Osteoblast (primary cell): ENCODE measurements around the gene NEDD8. TPM values are rescaled to one million over a fixed set of nuclear protein-coding genes. Genes with fewer than 3 reads are reported as not detected.

Experiments used
- DNase-seq: peaks from one replicate; pipeline ENCODE4 v3.0.0; 2011; ENCODE audit warnings: low spot score, mixed read lengths; ENCODE audit not compliant: insufficient read length; ENCODE audit errors: missing footprints
- H2AFZ ChIP-seq: 2 replicates; pipeline ENCODE4 v1.6.0; 2011; ENCODE audit warnings: mild to moderate bottlenecking, low read length
- H3K27ac ChIP-seq: 2 replicates; pipeline ENCODE4 v1.5.1; 2011; ENCODE audit warnings: mild to moderate bottlenecking, low read depth, low read length, moderate library complexity
- H3K27me3 ChIP-seq: 2 replicates; pipeline ENCODE4 v1.6.0; 2012; ENCODE audit warnings: mild to moderate bottlenecking, control low read depth, inconsistent platforms, low read length, moderate library complexity; ENCODE audit not compliant: insufficient read depth
- H3K36me3 ChIP-seq: 2 replicates; pipeline ENCODE4 v1.5.1; 2011; ENCODE audit warnings: mild to moderate bottlenecking, low read length, control low read depth, moderate library complexity; ENCODE audit not compliant: insufficient read depth
- H3K4me1 ChIP-seq: 2 replicates; pipeline ENCODE4 v1.5.1; 2011; ENCODE audit warnings: mild to moderate bottlenecking, low read length, control low read depth, moderate library complexity; ENCODE audit not compliant: insufficient read depth
- H3K4me2 ChIP-seq: 2 replicates; pipeline ENCODE4 v1.6.0; 2011; ENCODE audit warnings: mild to moderate bottlenecking, low read length; ENCODE audit not compliant: insufficient read depth
- H3K4me3 ChIP-seq: fragments of 200-600 bp; sonication (generic); 3 replicates; pipeline ENCODE4 v1.5.1; 2012; ENCODE audit warnings: mild to moderate bottlenecking, low read length, inconsistent platforms; ENCODE audit not compliant: insufficient read depth
- H3K79me2 ChIP-seq: 2 replicates; pipeline ENCODE4 v1.6.0; 2012; ENCODE audit warnings: mild to moderate bottlenecking, low read length, control low read depth, inconsistent platforms; ENCODE audit not compliant: insufficient read depth
- H3K9me3 ChIP-seq: 2 replicates; pipeline ENCODE4 v1.5.1; 2011; ENCODE audit warnings: low read depth, low read length, control low read depth
- H4K20me1 ChIP-seq: 2 replicates; pipeline ENCODE4 v1.6.0; 2012; ENCODE audit warnings: mild to moderate bottlenecking, low read length, control low read depth; ENCODE audit not compliant: insufficient read depth
- CTCF ChIP-seq: IDR thresholded peaks from 2 replicates; pipeline ENCODE4 v1.5.1; 2011; ENCODE audit warnings: mild to moderate bottlenecking, low read depth, low read length, moderate library complexity; ENCODE audit errors: extremely low read depth
- small RNA-seq: library from RNA; depleted of rRNA; stranded (forward); fragments of <200 nt; gene quantifications from one replicate; pipeline ENCODE3, GENCODE V24; 2012
- total RNA-seq: library from RNA; depleted of rRNA; stranded (reverse); fragments of >200 nt; gene quantifications from 2 replicates; pipeline ENCODE4 v1.2.3, GENCODE V29; 2012

The NEDD8 gene
- total RNA-seq, 1 donor: 69.1 TPM

- Histone ChIP-seq H4K20me1 (no peaks in the 10 kb centered on the region), H3K4me2 (no peak overlapping the region), H3K36me3 (peaks cover 27% of the 10 kb centered on the region), H3K4me3 (no peak overlapping the region), H3K4me1 (no peaks in the 10 kb centered on the region), H3K9me3 (no peaks in the 10 kb centered on the region), H3K27me3 (no peaks in the 10 kb centered on the region), H3K79me2 (no peaks in the 10 kb centered on the region), H2AFZ (no peak overlapping the region), H3K27ac (no peak overlapping the region)
- DNase-seq: no peak
- no peak for TF ChIP-seq CTCF
Observed at GRCh38 chr14:24172261-24172860, 59.8 kb downstream of the NEDD8 start.

GRCh38 chr14:24171422-24172260, 60.5 kb downstream of the NEDD8 start, which contains the start of gene REC8:
Gene REC8 (plus strand): TSS chr14:24172080. CDS start chr14:24172553, 473 bp downstream.
- Histone ChIP-seq H3K36me3 (peaks cover 25% of the 10 kb centered on the region), H4K20me1 (no peaks in the 10 kb centered on the region), H3K4me2 (no peak within 1 kb of the TSS), H3K4me1 (no peaks in the 10 kb centered on the region), H3K9me3 (no peaks in the 10 kb centered on the region), H2AFZ (no peak within 1 kb of the TSS), H3K27ac (no peak within 1 kb of the TSS), H3K4me3 (no peak within 1 kb of the TSS), H3K79me2 (no peaks in the 10 kb centered on the region), H3K27me3 (no peaks in the 10 kb centered on the region)
- DNase-seq: no peak
- TF ChIP-seq CTCF: no peak

- Histone ChIP-seq H3K27me3 (no peaks in the 10 kb centered on the region), H4K20me1 (peaks cover 3% of the 10 kb centered on the region), H3K27ac (no peak overlapping the region), H3K9me3 (no peaks in the 10 kb centered on the region), H3K4me1 (no peaks in the 10 kb centered on the region), H2AFZ (no peak overlapping the region), H3K36me3 (peaks cover 63% of the 10 kb centered on the region), H3K4me3 (no peak overlapping the region), H3K4me2 (no peak overlapping the region), H3K79me2 (peaks cover 9% of the 10 kb centered on the region)
- TF ChIP-seq CTCF: no peak
- DNase-seq: no peak
Observed at GRCh38 chr14:24167469-24168114, 64.6 kb downstream of the NEDD8 start.

Small RNAs within 50 kb of the gene (small RNA-seq; reads per million reads assigned to genes)
- gene AL136295.4 (not detected), gene CHMP4A (not detected), gene IPO4 (not detected), gene MDP1 (not detected)

Other genes starting within 250 kb of the NEDD8 start
- 9.0 and 9.7 TPM in 2 replicates for gene DHRS4L2, start 243.4 kb downstream of the NEDD8 start, total RNA-seq
- not detected in 2 replicates for gene CARMIL3, start 180.4 kb downstream of the NEDD8 start, total RNA-seq
- not detected in 2 replicates for gene CPNE6, start 160.8 kb downstream of the NEDD8 start, total RNA-seq
- 26.2 and 35.1 TPM in 2 replicates for gene PCK2, start 138.1 kb downstream of the NEDD8 start, total RNA-seq
- 73.4 and 84.7 TPM in 2 replicates for gene DCAF11, start 117.6 kb downstream of the NEDD8 start, total RNA-seq
- gene NRL, start 117.4 kb downstream of the NEDD8 start, total RNA-seq: 1.5 and 1.8 TPM in 2 replicates
- gene FITM1, start 101.7 kb downstream of the NEDD8 start, total RNA-seq: 0.29 and 0.72 TPM in 2 replicates
- gene PSME1, start 96.2 kb downstream of the NEDD8 start, total RNA-seq: 95.5 and 111 TPM in 2 replicates
- 6.9 and 9.1 TPM in 2 replicates for gene EMC9, start 90.8 kb downstream of the NEDD8 start, total RNA-seq
- gene PSME2, start 85.8 kb downstream of the NEDD8 start, total RNA-seq: 47.7 and 55.7 TPM in 2 replicates
- 43.9 and 49.6 TPM in 2 replicates for gene RNF31, start 84.9 kb downstream of the NEDD8 start, total RNA-seq
- gene IRF9, start 71.1 kb downstream of the NEDD8 start, total RNA-seq: 102 and 117 TPM in 2 replicates
- 3.3 and 3.5 TPM in 2 replicates for gene REC8, start 60.3 kb downstream of the NEDD8 start, total RNA-seq
- 38.9 and 47.0 TPM in 2 replicates for gene IPO4, start 43.6 kb downstream of the NEDD8 start, total RNA-seq
- gene TM9SF1, start 36.9 kb downstream of the NEDD8 start, total RNA-seq: 78.2 and 84.3 TPM in 2 replicates
- 0.36 TPM in 1 of 2 replicates, not detected in the other for gene TSSK4, start 26.7 kb downstream of the NEDD8 start, total RNA-seq
- 19.2 TPM in 2 replicates for gene CHMP4A, start 18.9 kb downstream of the NEDD8 start, total RNA-seq
- 14.1 and 14.8 TPM in 2 replicates for gene MDP1, start 16.3 kb downstream of the NEDD8 start, total RNA-seq
- 70.7 and 86.5 TPM in 2 replicates for gene GMPR2, start 562 bp upstream of the NEDD8 start, total RNA-seq
- gene TINF2, start 10.3 kb upstream of the NEDD8 start, total RNA-seq: 62.6 and 63.4 TPM in 2 replicates
- 0.36 and 1.2 TPM in 2 replicates for gene TGM1, start 30.8 kb upstream of the NEDD8 start, total RNA-seq
- gene RABGGTA, start 39.2 kb upstream of the NEDD8 start, total RNA-seq: 28.9 and 34.0 TPM in 2 replicates
- gene DHRS1, start 67.4 kb upstream of the NEDD8 start, total RNA-seq: 9.8 and 13.6 TPM in 2 replicates
- 17.4 and 21.0 TPM in 2 replicates for gene NOP9, start 67.5 kb upstream of the NEDD8 start, total RNA-seq
- gene CIDEB, start 75.6 kb upstream of the NEDD8 start, total RNA-seq: 0.36 and 0.59 TPM in 2 replicates
- 4.7 and 5.1 TPM in 2 replicates for gene LTB4R2, start 77.8 kb upstream of the NEDD8 start, total RNA-seq
- gene LTB4R, start 79.1 kb upstream of the NEDD8 start, total RNA-seq: 1.2 and 1.8 TPM in 2 replicates
- gene ADCY4, start 102.7 kb upstream of the NEDD8 start, total RNA-seq: 17.7 and 18.8 TPM in 2 replicates
- gene RIPK3, start 107.6 kb upstream of the NEDD8 start, total RNA-seq: 9.1 and 11.9 TPM in 2 replicates
- 101 and 107 TPM in 2 replicates for gene NFATC4, start 135.8 kb upstream of the NEDD8 start, total RNA-seq
- 7.2 and 9.1 TPM in 2 replicates for gene NYNRIN, start 166.6 kb upstream of the NEDD8 start, total RNA-seq
- gene CBLN3, start 197.3 kb upstream of the NEDD8 start, total RNA-seq: 3.5 and 4.0 TPM in 2 replicates
- 58.6 and 62.5 TPM in 2 replicates for gene KHNYN, start 197.6 kb upstream of the NEDD8 start, total RNA-seq
- gene SDR39U1, start 210.4 kb upstream of the NEDD8 start, total RNA-seq: 11.6 and 13.0 TPM in 2 replicates